ENCODE measurements around the gene SPEN. TPM values are rescaled to one million over a fixed set of nuclear protein-coding genes. Genes with fewer than 3 reads are reported as not detected.
"Not testable (repeated sequence)": the region's sequence is repeated elsewhere in the genome, so short reads cannot be mapped to it uniquely, and the experiment has no call there.

The SPEN gene
- total and polyA plus RNA-seq, 3 experiments from 2014 or later, result 35.6 to 66.3 (median 63.1) TPM

- not testable (repeated sequence) for H3K36me3 ChIP-seq (ENCODE audit: insufficient read depth, low read length); H3K36me3 Mint-ChIP-seq; H3K27ac ChIP-seq (ENCODE audit: low read depth, low read length); H3K27me3 ChIP-seq (ENCODE audit: insufficient read depth, low read length, poor library complexity, severe bottlenecking); H3K27ac Mint-ChIP-seq; H3K4me3 ChIP-seq (ENCODE audit: low read length); H3K4me1 ChIP-seq (ENCODE audit: insufficient read depth, low read length); DNase-seq; H3K27me3 Mint-ChIP-seq; H3K4me3 Mint-ChIP-seq; H3K9me3 Mint-ChIP-seq; H3K9me3 ChIP-seq (ENCODE audit: low read length)
- CTCF ChIA-PET, result interaction anchor here (6.1 kb wide), 1 partner anchor 12 kb away, joined by 49 read pairs; no protein-coding TSS in a partner anchor
- POLR2A ChIA-PET, result interaction anchor here (0.7 kb wide), 1 partner anchor 53 kb away, joined by 6 read pairs; no protein-coding TSS in a partner anchor
- H3K4me1 Mint-ChIP-seq, result peaks cover 19 to 28% (median 27%) of the 10 kb centered on the region in 3 donors
Measured at GRCh38 chr1:15828931-15829330, 18.6 kb upstream of the SPEN start.

DNA sequence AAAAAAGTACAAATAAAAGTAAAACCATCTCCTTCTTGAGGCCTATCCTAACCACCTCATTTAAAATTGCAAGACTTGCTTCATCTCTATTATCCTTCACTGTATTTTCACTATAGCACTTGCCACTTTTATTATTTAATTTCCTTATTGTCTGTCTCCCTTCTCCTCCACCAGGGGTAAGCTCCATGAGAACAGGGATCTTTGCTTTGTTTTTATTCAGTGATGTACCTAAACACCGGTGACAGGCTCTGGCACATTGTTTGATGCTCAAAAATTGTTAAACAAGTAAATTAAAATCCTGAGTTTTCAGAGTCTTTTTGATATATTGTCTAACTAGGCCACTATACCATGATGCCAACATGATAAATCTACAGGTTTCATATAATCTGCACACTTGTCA, 17.2 kb upstream of the SPEN start:
- Histone ChIP-seq H3K27me3 (ENCODE audit: insufficient read depth, low read length, poor library complexity, severe bottlenecking) (no peaks in the 10 kb centered on the region), H3K4me3 (ENCODE audit: low read length) (no peak overlapping the region), H3K9me3 (ENCODE audit: low read length) (no peaks in the 10 kb centered on the region), H3K4me1 (ENCODE audit: insufficient read depth, low read length) (peaks cover 6% of the 10 kb centered on the region), H3K36me3 (ENCODE audit: insufficient read depth, low read length) (no peaks in the 10 kb centered on the region), H3K27ac (ENCODE audit: low read depth, low read length) (no peak overlapping the region)
- Mint-ChIP-seq H3K27me3 (no peaks in the 10 kb centered on the region), H3K4me3 (peak overlapping the region in 1 of 7 donors; percentile 17), H3K27ac (peak overlapping the region in 2 of 8 donors; percentile 24 to 77), H3K36me3 (peaks cover 0 to 13% (median 0%) of the 10 kb centered on the region in 3 donors), H3K4me1 (peaks cover 23 to 31% (median 28%) of the 10 kb centered on the region in 3 donors), H3K9me3 (no peaks in the 10 kb centered on the region)
- CTCF ChIA-PET, result interaction anchor here (6.1 kb wide), 1 partner anchor 13 kb away, joined by 49 read pairs; no protein-coding TSS in a partner anchor
- POLR2A ChIA-PET, result no interaction called here
- no peak for DNase-seq

- H3K4me3 ChIP-seq (ENCODE audit: low read length), result peak overlapping the region; percentile 82
- Mint-ChIP-seq H3K36me3 (peaks cover 0 to 23% (median 0%) of the 10 kb centered on the region in 3 donors), H3K4me3 (peak overlapping the region; percentile 90 to 98 (median 96)), H3K4me1 (peaks cover 35 to 48% (median 36%) of the 10 kb centered on the region in 3 donors), H3K27ac (peak overlapping the region; percentile 97 to 99 (median 99)), H3K9me3 (no peaks in the 10 kb centered on the region), H3K27me3 (peaks cover 0 to 2% of the 10 kb centered on the region in 2 donors)
- H3K4me1 ChIP-seq (ENCODE audit: insufficient read depth, low read length), result peaks cover 13% of the 10 kb centered on the region
- no peaks in the 10 kb centered on the region for H3K27me3 ChIP-seq (ENCODE audit: insufficient read depth, low read length, poor library complexity, severe bottlenecking)
- H3K9me3 ChIP-seq (ENCODE audit: low read length), result no peaks in the 10 kb centered on the region
- ChIA-PET POLR2A (interaction anchor here (0.6 to 8.5 kb wide), 15 partner anchors 9 to 1313 kb away, joined by 3 to 319 read pairs (median 3); partner anchors contain the start of gene SPEN), CTCF (interaction anchor here (0.6 to 6.1 kb wide), 11 partner anchors 9 to 563 kb away, joined by 3 to 49 read pairs (median 7); partner anchors contain the start of genes SPEN and ZBTB17)
- H3K27ac ChIP-seq (ENCODE audit: low read depth, low read length), result peak overlapping the region; percentile 97
- no peaks in the 10 kb centered on the region for H3K36me3 ChIP-seq (ENCODE audit: insufficient read depth, low read length)
- DNase-seq, result peak; percentile 27 to 74 (median 50)
Measured at GRCh38 chr1:15833069-15833679, 14.3 kb upstream of the SPEN start.

GRCh38 chr1:15833842-15834405, 13.6 kb upstream of the SPEN start:
- POLR2A ChIA-PET, result interaction anchor here (0.6 to 8.5 kb wide), 17 partner anchors 8 to 1312 kb away, joined by 3 to 319 read pairs (median 4); partner anchors contain the start of genes SPEN and ZBTB17

DNA sequence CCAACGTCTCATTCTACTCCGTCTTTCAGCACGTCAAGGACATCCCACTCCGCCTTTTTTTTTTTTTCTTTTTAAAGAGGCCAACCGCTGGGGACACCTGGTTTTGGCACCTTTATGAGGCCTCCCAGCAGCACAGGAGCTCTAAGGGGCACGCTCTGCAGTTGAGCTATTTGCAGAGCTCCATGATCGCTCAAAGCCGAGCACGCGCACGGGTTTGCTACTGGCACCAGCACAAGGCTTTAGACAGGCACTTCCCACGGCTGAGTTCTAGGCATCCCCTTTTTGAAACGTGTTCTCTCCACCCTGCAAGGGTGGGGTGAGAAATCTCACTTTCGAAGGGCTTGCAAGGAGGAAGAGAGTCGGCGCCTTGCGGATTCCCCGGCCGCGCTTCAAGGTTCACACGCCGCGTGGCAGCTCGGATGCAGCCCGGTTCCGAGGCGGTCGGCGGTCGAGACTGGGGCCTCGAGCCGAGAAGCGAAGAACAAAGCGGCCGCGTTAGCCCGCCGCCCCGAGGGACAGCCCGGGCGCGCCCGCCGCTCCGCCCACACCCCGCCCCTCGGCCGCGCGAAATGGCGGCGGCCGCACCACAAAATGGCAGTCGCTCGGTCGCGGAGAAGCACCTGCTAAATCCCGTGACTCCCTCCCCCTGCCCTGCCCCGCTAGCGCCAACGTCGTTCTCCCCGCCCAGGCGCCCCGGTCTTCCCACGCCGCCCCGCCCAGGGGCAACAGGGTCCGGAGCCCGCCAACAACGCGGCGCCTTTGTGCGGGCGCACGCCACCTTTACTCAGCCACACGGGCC, 12.9 kb upstream of the SPEN start:
- Histone ChIP-seq H3K27me3 (ENCODE audit: insufficient read depth, low read length, poor library complexity, severe bottlenecking) (no peaks in the 10 kb centered on the region), H3K4me3 (ENCODE audit: low read length) (peak overlapping the region; percentile 82), H3K27ac (ENCODE audit: low read depth, low read length) (peak overlapping the region; percentile 97), H3K9me3 (ENCODE audit: low read length) (no peaks in the 10 kb centered on the region), H3K36me3 (ENCODE audit: insufficient read depth, low read length) (no peaks in the 10 kb centered on the region), H3K4me1 (ENCODE audit: insufficient read depth, low read length) (peaks cover 13% of the 10 kb centered on the region)
- DNase-seq, result peak; percentile 82 to 91 (median 86)
- ChIA-PET POLR2A (interaction anchor here (0.6 to 8.5 kb wide), 12 partner anchors 8 to 1070 kb away, joined by 3 to 319 read pairs (median 4); partner anchors contain the start of genes SPEN and ZBTB17), CTCF (interaction anchor here (1.2 to 6.1 kb wide), 7 partner anchors 10 to 117 kb away, joined by 4 to 49 read pairs (median 10); partner anchors contain the start of gene SPEN)
- Mint-ChIP-seq H3K9me3 (no peaks in the 10 kb centered on the region), H3K27me3 (peaks cover 0 to 2% of the 10 kb centered on the region in 2 donors), H3K36me3 (peaks cover 0 to 23% (median 0%) of the 10 kb centered on the region in 3 donors), H3K4me3 (peak overlapping the region; percentile 90 to 98 (median 96)), H3K4me1 (peaks cover 32 to 47% (median 36%) of the 10 kb centered on the region in 3 donors), H3K27ac (peak overlapping the region; percentile 97 to 99 (median 99))

More at GRCh38 chr1:15833842-15834405, 13.6 kb upstream of the SPEN start:
- Histone ChIP-seq H3K4me1 (ENCODE audit: insufficient read depth, low read length) (peaks cover 13% of the 10 kb centered on the region), H3K4me3 (ENCODE audit: low read length) (peak overlapping the region; percentile 82), H3K27ac (ENCODE audit: low read depth, low read length) (peak overlapping the region; percentile 97), H3K36me3 (ENCODE audit: insufficient read depth, low read length) (no peaks in the 10 kb centered on the region), H3K27me3 (ENCODE audit: insufficient read depth, low read length, poor library complexity, severe bottlenecking) (no peaks in the 10 kb centered on the region), H3K9me3 (ENCODE audit: low read length) (no peaks in the 10 kb centered on the region)
- Mint-ChIP-seq H3K27ac (peak overlapping the region; percentile 97 to 99 (median 99)), H3K27me3 (peaks cover 0 to 2% of the 10 kb centered on the region in 2 donors), H3K9me3 (no peaks in the 10 kb centered on the region), H3K4me1 (peaks cover 35 to 48% (median 36%) of the 10 kb centered on the region in 3 donors), H3K36me3 (peaks cover 0 to 23% (median 0%) of the 10 kb centered on the region in 3 donors), H3K4me3 (peak overlapping the region; percentile 90 to 98 (median 96))
- CTCF ChIA-PET, result interaction anchor here (0.6 to 6.1 kb wide), 9 partner anchors 10 to 564 kb away, joined by 4 to 49 read pairs (median 7); partner anchors contain the start of genes SPEN and ZBTB17
- DNase-seq, result no peak

DNA sequence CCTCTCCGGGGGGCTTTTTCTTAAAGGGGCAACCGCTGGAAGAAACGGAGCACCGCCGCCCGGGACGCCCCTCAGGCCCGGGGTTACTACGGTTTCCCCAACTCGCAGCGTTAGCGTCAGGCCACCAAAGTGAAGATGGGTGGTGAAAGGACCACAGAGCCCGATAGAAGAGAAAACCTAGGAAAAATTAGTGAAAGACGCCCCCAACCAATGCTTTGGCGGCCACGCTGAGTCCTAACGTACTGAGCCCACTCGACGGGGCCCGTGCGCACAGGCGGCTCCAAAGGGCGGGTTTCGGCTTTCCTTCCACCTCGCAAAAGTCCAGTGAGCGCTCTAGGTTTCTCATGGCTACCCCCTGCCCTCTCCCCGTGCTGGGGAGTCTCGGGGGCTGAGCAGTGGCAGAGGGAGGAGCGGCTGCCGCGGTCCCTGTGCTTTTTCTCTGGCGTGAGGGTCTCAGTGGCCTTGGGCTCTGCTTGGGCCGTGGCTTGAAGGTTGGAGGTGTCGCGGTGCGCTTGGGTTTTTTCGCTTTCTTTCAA, 12.2 kb upstream of the SPEN start:
- ChIA-PET POLR2A (interaction anchor here (1.6 to 8.5 kb wide), 3 partner anchors 8 to 141 kb away, joined by 5 to 319 read pairs (median 8); partner anchors contain the start of genes SPEN and ZBTB17), CTCF (interaction anchor here (3.1 to 6.1 kb wide), 3 partner anchors 12 to 18 kb away, joined by 27 to 49 read pairs (median 38); partner anchors contain the start of gene SPEN)
- Mint-ChIP-seq H3K9me3 (no peaks in the 10 kb centered on the region), H3K4me3 (peak overlapping the region; percentile 90 to 98 (median 96)), H3K36me3 (peaks cover 0 to 23% (median 0%) of the 10 kb centered on the region in 3 donors), H3K4me1 (peaks cover 25 to 40% (median 29%) of the 10 kb centered on the region in 3 donors), H3K27me3 (peaks cover 0 to 2% of the 10 kb centered on the region in 2 donors), H3K27ac (peak overlapping the region; percentile 97 to 99 (median 99))
- Histone ChIP-seq H3K4me3 (ENCODE audit: low read length) (peak overlapping the region; percentile 82), H3K36me3 (ENCODE audit: insufficient read depth, low read length) (no peaks in the 10 kb centered on the region), H3K4me1 (ENCODE audit: insufficient read depth, low read length) (peaks cover 13% of the 10 kb centered on the region), H3K9me3 (ENCODE audit: low read length) (no peaks in the 10 kb centered on the region), H3K27me3 (ENCODE audit: insufficient read depth, low read length, poor library complexity, severe bottlenecking) (no peaks in the 10 kb centered on the region), H3K27ac (ENCODE audit: low read depth, low read length) (peak overlapping the region; percentile 97)
- no peak for DNase-seq

Measured in CD8-positive, alpha-beta memory T cell (primary cell).